Measurements from ENCODE around the gene TBC1D5.

- no peak for TF ChIP-seq CTCF (conservative IDR thresholded peaks at IDR 0.05 in 1 of 2, IDR thresholded peaks at IDR 0.05 in 1 of 2; ENCODE audit: extremely low read depth in 1 of 2, insufficient read depth in 1 of 2, low read depth in 1 of 2, low read length in 2 of 2)
- TF ChIP-seq EZH2 (IDR thresholded peaks at IDR 0.05; ENCODE audit: borderline replicate concordance, low read length), result no peak
These were observed 10.0 kb upstream of the TBC1D5 start for GRCh38 chr3:17752436-17752835.

Data from mammary epithelial cell (primary cell).